NCI-H146 (cell line): ENCODE results near the gene SETD1B.
"Not testable (repeated sequence)": the region's sequence is repeated elsewhere in the genome, so short reads cannot be mapped to it uniquely, and the experiment has no call there.

ENCODE experiments used
- DNase-seq: peaks from one replicate; lab custom pipeline; 2025; lab: John Stamatoyannopoulos, UW

Gene SETD1B

DNA sequence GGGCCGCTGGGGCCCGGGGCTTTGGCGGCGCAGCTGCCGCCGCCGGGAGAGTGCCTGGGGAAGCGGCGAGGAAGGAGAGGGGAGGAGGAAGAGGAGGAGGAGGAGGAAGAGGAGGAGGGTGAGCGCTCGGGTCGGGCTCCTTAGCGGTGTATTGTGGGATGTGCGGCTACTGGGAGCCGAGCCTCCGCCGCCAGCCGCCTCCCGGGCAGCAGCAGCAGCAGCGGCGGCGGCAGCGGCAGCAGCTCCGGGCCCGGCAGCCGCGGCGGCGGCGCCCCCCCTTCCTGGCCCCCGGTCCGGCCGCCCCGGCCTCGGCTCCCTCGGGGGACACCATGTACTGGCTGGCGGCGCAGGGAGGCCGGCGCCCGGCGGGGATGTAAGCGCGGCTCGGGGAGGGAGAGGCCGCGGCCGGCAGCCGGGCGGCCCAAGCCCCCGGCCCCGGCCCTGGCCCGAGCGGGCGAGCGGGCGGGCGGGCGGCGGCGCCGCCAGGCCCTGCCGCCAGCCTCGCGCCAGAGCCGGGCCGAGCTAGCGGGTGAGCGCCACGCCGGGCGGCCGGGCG, at the start of gene SETD1B:
TSS of gene SETD1B (plus strand) at position 149 of the 556 bp plus-strand sequence. CDS start 729 bp downstream, outside the sequence.
- peak; percentile 73 for DNase-seq

DNA sequence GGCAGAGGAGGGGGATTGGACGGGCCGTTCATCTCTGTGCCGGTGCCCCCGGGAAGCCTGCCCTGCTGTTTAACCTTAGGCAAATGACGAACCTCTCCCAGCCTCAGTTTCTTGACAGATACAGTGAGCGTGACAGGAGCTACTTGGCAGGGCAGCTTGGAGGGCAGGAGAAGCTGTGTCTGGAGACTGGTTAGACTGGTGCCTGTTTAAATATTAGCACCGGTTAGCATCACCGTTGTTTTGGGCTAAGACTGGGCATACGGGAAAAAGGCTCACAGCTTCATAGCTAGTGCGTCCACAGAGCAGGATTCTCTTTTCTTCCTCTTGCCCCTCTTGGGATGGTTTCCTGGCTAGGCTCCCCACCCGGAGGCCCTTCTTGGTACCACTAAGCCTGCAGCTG, 49.0 kb upstream of the SETD1B start:
- DNase-seq, result no peak

DNA sequence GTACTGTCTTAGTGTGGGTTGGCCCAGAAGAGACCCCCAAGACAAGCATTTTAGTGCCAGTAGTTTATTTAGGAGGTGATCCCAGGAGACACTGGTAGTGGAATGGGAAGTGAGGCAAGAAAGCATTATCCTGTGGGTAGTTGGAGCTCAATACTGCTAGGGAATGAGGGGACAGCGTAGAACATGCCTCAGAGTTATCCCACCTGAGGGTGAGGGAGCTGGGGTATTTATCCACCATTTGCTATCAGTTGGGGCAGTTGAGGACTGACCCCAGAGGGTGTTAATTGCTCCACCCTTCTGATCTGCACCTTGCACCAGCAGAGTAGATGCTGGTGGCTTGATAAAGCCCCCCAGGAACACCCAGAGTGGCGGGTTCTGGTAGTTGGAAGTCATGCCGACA, 48.2 kb upstream of the SETD1B start:
- no peak for DNase-seq

GRCh38 chr12:121758536-121758935, 45.3 kb upstream of the SETD1B start:
- DNase-seq, result not testable (repeated sequence)

GRCh38 chr12:121762269-121762668, 41.5 kb upstream of the SETD1B start:
- no peak for DNase-seq

GRCh38 chr12:121764808-121765207, 39.0 kb upstream of the SETD1B start:
- no peak for DNase-seq

- DNase-seq, result no peak
Observed at GRCh38 chr12:121765573-121765972, 38.2 kb upstream of the SETD1B start.

- DNase-seq, result no peak
Observed at GRCh38 chr12:121766290-121767039, 37.3 kb upstream of the SETD1B start.

DNA sequence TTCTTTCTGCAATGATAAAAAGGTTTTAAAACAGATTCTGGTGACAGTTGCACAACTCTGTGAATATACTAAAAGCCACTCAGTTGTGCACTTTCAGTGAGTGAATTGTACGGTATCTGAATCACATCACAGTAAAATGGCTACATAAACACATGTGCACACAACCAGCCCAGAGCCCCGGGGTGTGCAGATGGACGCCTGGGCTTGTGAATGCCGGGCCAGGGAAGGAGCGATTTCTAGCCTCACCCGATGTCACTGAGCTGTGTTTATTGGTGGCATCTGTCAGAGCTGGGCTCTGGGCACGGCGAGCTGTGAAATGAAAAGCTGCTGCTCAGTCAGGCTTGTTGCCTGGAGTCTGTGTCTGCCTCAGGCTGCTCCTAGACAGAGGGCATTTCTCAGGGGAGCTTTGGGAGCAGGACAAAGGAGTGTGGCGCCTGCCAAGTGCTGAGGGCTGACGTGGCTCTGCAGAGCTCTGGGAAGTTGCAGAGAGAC, 36.2 kb upstream of the SETD1B start:
- no peak for DNase-seq

GRCh38 chr12:121769297-121769830, 34.4 kb upstream of the SETD1B start:
- DNase-seq, result no peak

DNA sequence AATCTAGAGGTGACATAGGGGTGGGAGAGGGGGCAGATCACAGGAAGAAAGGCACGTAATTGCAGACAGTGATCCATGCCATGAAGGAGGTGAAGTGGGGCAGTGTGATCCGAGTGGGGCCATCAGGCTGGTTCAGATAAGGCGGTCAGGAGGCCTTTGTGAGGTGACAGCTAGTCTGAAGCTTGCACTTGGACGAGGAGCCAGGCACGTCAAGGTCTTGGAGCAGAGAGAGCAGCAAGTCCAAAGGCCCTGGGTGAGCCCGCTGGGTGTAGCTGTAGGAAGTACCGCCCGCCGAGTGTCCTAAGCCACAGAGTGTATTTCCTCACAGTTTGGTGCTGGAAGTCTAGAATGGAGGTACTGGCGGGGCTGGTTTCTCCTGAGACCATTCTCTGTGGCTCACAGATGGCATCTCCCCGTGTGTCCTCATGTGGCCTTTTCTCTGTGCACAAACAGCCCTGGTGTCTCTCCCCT, 33.9 kb upstream of the SETD1B start:
- no peak for DNase-seq

DNA sequence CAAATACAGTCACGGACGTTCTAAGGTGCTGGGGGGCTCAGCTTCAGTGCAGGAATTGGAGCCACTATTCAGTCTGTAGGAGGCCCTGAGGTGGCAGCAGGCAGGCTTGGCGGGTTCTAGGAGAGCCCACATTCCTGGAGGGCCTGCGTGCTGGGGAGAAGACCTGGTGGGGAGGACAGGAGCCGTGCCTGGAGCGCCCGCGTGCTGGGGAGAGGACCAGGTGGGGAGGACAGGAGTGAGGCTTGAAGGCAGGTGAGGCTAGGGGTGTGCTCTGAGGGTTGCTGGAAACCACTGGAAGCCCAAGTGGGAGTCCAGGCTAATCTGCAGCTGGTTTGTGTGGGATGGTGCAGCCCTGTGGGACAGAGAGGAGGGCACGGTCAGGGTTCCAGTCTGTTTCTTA, 33.4 kb upstream of the SETD1B start:
- DNase-seq, result no peak

GRCh38 chr12:121770813-121771625, 32.8 kb upstream of the SETD1B start:
- no peak for DNase-seq

DNA sequence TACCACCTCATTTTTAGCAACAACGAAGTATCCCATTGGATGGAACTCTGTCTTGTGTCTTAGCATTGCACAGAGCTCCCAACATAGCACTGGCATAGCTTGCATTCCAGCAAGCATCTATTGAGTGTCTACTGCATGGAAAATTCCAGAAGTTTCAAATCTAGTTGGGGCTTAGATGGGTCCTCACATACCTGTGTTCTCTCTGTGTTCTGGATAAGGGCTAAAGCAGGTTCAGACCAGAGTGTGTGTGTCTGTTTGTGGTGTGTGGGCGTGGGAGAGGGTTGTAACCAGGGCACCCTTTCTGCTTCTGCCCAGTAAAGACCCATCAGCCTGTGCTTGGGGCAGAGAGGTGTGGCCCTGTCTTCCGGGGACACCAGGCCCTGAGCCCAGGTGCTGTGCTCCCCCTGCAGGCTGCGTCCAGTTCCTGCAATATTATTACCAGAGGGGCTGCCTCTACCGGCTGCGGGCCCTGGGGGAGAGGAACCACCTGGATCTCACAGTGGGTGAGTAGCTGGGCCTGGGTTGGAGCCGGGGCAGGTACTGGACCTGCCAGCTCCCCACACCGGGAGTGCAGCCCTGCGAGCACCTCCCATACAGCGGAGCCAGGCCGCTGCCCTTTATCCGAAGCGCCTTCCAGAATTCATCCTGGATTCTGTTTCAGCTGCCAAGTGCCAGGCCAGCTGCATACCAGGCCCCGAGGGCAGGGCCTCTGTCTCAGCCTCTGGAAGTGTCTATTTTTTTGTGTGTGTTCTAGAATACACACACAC, 30.6 kb upstream of the SETD1B start:
- peak; percentile 64 for DNase-seq

- no peak for DNase-seq
Observed at GRCh38 chr12:121774968-121775474, 28.8 kb upstream of the SETD1B start.

- DNase-seq, result no peak
Observed at GRCh38 chr12:121775501-121775900, 28.3 kb upstream of the SETD1B start.

DNA sequence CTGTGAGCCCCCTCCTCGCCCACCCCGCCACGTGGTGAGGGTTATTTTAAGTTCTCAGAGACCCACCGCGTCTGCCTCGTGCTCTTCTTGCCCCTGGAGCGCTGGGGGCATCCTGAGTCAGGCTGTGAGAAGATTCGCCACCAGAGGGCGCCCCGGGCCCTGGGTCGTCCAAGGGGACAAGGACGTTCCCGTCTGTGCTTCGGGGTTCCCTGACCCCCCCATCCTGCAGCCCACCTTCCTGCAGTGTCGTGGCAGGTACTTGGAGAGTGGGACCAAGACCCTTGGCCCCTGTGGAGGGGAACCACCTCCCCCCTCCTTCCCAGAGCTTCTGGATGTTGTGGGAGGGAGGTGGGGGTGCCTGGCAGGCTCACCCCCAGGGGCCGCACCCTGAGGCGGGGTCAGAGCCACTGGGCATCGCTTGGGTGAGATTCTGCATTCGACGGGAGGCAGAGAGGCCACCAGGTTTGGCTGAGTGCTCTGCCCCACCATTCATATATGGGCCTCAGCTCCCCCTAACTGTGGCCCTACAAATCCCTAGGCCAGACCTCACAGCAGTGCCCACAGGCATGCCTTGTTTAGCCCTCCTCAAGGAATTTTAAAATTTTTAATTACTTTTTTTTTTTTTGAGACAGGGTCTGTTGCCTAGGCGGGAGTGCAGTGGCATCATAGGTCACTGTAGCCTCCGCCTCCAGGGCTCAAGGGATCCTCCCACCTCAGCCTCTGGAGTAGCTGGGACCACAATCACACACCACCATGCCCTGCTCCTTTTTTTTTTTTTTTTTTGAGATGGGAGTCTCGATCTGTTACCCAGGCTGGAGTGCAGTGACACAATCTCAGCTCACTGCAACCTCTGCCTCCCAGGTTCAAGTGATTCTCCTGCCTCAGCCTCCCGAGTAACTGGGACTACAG, 27.4 kb upstream of the SETD1B start:
- peak; percentile 49 for DNase-seq

GRCh38 chr12:121778567-121779421, 25.0 kb upstream of the SETD1B start:
- no peak for DNase-seq

GRCh38 chr12:121779422-121779895, 24.4 kb upstream of the SETD1B start:
- DNase-seq, result no peak
